IPS-18a (cell line): ENCODE results near the gene DMBT1.

ENCODE experiments used
- H3K27ac ChIP-seq: one replicate; pipeline ENCODE4 v1.5.1; 2013; ENCODE audit warnings: low read length
- H3K27me3 ChIP-seq: one replicate; pipeline ENCODE4 v1.6.1; 2013; ENCODE audit warnings: mild to moderate bottlenecking, low read length; ENCODE audit not compliant: control insufficient read depth, insufficient read depth
- H3K36me3 ChIP-seq: one replicate; pipeline ENCODE4 v1.6.1; 2013; ENCODE audit warnings: low read depth, low read length; ENCODE audit not compliant: control insufficient read depth
- H3K4me1 ChIP-seq: one replicate; pipeline ENCODE4 v1.6.1; 2013; ENCODE audit warnings: low read depth, low read length; ENCODE audit not compliant: control insufficient read depth
- H3K4me3 ChIP-seq: one replicate; pipeline ENCODE4 v1.5.1; 2013; ENCODE audit warnings: low read length
- H3K9ac ChIP-seq: one replicate; pipeline ENCODE4 v1.6.1; 2013; ENCODE audit warnings: mild to moderate bottlenecking, low read length, moderate library complexity
- H3K9me3 ChIP-seq: one replicate; pipeline ENCODE4 v1.6.1; 2013; ENCODE audit warnings: low read depth, low read length; ENCODE audit not compliant: control insufficient read depth

Gene DMBT1

DNA sequence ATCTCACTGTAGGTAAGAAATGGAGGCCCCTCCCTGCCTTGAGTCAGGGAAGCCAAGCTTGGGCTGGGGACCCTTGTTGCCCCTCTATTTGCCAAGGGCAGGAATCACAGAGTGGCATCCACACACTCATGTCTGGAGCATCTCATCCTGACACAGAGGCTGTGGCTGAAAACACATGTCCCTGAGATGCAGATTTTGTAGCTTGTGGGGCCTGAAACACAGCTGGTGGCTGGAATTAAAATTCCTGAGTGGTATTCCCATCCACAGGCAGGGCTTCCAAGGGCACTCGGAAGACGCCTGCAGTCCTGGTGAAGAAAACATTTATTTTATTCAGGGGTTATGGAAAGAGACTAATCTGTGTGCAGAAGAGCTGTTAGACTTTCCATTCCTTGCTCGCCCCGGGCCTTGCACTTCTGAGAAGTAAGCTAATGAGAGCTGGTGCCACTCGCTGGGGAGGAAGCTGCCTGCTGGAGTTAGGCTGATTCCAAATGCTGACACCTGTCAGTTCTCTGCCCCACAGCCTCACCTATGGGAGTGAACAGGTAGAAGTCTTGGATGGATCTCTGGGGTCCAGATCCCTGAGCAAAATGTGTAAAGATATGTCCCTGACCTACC lies 103.1 kb downstream of the DMBT1 start:
- H3K27me3 ChIP-seq, result no peaks in the 10 kb centered on the region
- H3K9ac ChIP-seq, result no peak overlapping the region
- no peaks in the 10 kb centered on the region for H3K9me3 ChIP-seq
- H3K27ac ChIP-seq, result no peak overlapping the region
- no peaks in the 10 kb centered on the region for H3K36me3 ChIP-seq
- no peaks in the 10 kb centered on the region for H3K4me1 ChIP-seq
- H3K4me3 ChIP-seq, result no peak overlapping the region

DNA sequence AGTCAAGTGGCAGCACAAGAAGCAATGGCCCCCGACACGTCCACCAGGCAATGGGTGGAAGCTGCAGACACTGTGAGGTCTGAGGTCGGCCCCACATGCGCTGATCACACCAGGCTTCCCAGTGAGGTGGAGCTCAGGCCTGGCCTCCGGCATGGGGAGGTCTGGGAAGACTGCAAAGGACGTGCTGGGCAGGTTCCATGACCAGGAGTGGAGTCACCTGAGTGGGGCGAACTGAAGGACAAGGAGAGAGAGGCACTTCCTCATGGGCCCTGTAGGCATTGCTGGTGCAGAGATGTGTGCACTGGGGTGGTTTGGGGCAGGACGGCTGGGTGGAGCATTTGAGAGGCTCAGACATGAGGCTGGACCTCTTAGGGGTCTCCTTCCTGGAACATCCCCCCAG lies 103.9 kb downstream of the DMBT1 start:
- H3K36me3 ChIP-seq, result no peaks in the 10 kb centered on the region
- H3K27me3 ChIP-seq, result no peaks in the 10 kb centered on the region
- H3K4me1 ChIP-seq, result no peaks in the 10 kb centered on the region
- H3K4me3 ChIP-seq, result no peak overlapping the region
- no peak overlapping the region for H3K27ac ChIP-seq
- H3K9ac ChIP-seq, result no peak overlapping the region
- H3K9me3 ChIP-seq, result no peaks in the 10 kb centered on the region

DNA sequence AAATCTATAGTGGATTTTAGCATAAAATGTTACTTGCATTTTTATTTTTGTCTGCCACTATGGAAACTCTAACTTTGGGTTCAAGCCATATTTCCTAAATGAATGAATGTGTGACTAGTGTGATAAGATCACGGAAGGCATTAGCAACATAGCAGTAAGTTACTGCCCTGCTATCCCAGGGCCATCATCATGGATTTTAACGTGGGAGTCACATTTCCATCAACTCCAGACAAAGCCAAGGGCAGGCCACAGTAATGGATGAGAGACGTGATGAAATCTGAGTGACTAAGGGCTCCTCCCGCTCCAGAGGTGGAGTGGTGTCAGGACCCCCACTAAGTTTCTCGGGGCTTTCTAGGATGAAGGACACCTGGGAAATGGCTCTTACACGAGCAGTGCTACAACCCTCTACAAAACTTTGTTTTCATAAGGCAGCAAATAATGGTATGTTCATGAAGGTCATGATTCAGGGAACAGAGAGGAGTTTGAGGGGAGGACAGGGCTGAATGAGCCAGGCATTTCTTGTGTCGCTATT lies 104.8 kb downstream of the DMBT1 start:
- H3K27ac ChIP-seq, result no peak overlapping the region
- no peaks in the 10 kb centered on the region for H3K36me3 ChIP-seq
- H3K27me3 ChIP-seq, result no peaks in the 10 kb centered on the region
- no peaks in the 10 kb centered on the region for H3K9me3 ChIP-seq
- no peaks in the 10 kb centered on the region for H3K4me1 ChIP-seq
- H3K4me3 ChIP-seq, result no peak overlapping the region
- H3K9ac ChIP-seq, result no peak overlapping the region

DNA sequence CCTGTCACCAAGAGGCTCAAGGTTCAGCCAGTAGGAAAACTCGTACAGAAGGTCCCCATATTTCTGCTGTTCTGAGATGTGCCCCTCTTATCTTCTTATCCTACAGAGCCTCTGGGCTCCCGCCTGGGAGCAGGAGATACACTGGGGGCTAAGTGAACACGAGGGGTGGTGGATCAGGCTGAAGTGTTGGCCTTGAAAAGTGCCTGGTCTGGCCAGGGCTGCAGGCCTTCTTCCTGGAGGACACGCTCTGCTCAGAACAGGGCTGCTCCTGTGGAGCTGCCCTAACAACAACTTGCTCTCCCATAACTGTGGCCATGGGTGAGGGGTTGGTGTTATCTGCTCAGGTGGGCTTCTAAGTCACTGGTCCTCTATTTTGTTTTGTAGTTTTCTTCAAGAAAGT lies 105.4 kb downstream of the DMBT1 start:
- H3K9ac ChIP-seq, result no peak overlapping the region
- H3K4me1 ChIP-seq, result no peaks in the 10 kb centered on the region
- no peak overlapping the region for H3K27ac ChIP-seq
- no peak overlapping the region for H3K4me3 ChIP-seq
- no peaks in the 10 kb centered on the region for H3K9me3 ChIP-seq
- no peaks in the 10 kb centered on the region for H3K27me3 ChIP-seq
- H3K36me3 ChIP-seq, result no peaks in the 10 kb centered on the region

DNA sequence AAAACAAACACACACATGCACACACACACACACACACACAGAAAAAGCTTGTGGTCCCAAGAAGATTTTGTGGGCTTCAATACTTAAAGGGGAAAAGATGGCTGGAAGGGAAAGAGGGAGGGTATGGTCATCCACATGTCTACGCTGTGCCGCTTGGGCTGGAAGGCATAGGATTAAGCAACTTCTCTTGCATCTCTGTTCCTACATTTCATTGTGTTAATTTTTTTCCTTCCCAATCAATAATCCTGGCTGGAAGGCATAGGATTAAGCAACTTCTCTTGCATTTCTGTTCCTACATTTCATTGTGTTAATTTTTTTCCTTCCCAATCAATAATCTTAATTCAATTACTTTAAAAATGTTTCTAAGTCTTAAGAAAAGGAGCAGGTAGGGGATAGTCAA lies 108.5 kb downstream of the DMBT1 start:
- no peaks in the 10 kb centered on the region for H3K36me3 ChIP-seq
- H3K27me3 ChIP-seq, result no peaks in the 10 kb centered on the region
- no peaks in the 10 kb centered on the region for H3K4me1 ChIP-seq
- H3K9me3 ChIP-seq, result no peaks in the 10 kb centered on the region
- no peak overlapping the region for H3K27ac ChIP-seq
- no peak overlapping the region for H3K9ac ChIP-seq
- H3K4me3 ChIP-seq, result no peak overlapping the region

DNA sequence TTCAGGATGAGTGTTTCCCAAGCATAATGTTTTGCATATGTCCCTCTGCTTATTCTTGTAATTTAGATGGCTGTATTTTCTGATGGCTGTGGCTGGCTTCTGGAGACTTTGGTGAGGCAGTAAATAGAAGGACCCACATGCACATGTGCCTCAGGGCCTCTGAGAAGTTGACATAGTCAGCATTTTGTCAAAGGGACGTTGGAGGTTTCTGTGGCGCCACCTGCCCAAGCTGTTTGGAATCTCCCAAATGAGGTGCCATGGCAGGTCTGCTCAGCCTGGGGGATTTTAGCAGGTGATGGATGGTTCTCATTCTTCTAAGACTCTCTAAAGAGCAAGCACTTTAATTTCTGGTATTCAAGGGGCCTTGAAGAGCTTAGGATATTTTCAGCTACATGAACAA lies 109.3 kb downstream of the DMBT1 start:
- H3K9me3 ChIP-seq, result no peaks in the 10 kb centered on the region
- no peaks in the 10 kb centered on the region for H3K4me1 ChIP-seq
- H3K9ac ChIP-seq, result no peak overlapping the region
- H3K27ac ChIP-seq, result no peak overlapping the region
- no peak overlapping the region for H3K4me3 ChIP-seq
- H3K36me3 ChIP-seq, result no peaks in the 10 kb centered on the region
- H3K27me3 ChIP-seq, result no peaks in the 10 kb centered on the region

DNA sequence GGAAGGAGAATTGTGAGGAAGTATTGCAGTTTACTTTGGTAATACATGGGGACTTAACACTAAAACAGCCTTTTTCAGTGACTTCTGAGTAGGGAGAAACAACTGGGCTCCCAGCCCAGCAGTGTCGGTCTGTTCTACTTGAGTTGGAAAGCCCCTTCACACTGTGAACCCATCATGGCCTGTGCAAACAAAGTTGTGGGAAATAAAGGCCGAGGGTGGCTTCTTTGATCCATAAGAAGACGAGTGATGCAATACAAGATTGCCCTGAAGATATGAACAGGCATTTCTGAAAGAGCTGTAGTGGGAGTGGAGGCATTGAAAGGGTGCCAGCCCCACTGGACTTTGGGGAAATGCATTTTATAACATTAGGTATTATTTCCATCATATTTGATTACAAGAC lies 110.8 kb downstream of the DMBT1 start:
- Histone ChIP-seq H3K36me3 (no peaks in the 10 kb centered on the region), H3K27me3 (no peaks in the 10 kb centered on the region)

DNA sequence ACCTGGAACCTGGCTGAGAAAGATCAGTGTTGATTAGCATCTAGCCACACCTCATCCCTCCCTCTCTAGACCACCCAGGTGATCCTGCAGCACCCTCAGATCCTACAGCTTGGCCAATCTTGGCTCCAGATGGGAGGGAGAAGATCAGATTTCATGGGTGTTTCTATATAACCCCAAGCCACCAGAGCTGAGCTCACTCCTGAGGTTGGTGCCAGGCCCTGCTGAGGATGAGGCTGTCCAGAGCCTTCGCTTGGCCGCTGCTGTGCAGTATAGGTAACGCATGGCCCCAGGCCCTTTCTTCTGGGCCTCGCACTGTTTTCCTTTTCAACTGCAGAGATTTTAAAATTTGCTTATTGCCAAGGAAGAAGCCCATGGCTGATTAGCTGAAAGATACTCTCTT lies 112.1 kb downstream of the DMBT1 start:
- H3K4me1 ChIP-seq, result no peaks in the 10 kb centered on the region
- no peak overlapping the region for H3K9ac ChIP-seq
- no peaks in the 10 kb centered on the region for H3K27me3 ChIP-seq
- H3K27ac ChIP-seq, result no peak overlapping the region
- H3K36me3 ChIP-seq, result no peaks in the 10 kb centered on the region
- H3K4me3 ChIP-seq, result no peak overlapping the region
- no peaks in the 10 kb centered on the region for H3K9me3 ChIP-seq

More for the DNA sequence above, 110.8 kb downstream of the DMBT1 start:
- Histone ChIP-seq H3K27ac (no peak overlapping the region), H3K9me3 (no peaks in the 10 kb centered on the region), H3K4me3 (no peak overlapping the region), H3K4me1 (no peaks in the 10 kb centered on the region), H3K9ac (no peak overlapping the region)

DNA sequence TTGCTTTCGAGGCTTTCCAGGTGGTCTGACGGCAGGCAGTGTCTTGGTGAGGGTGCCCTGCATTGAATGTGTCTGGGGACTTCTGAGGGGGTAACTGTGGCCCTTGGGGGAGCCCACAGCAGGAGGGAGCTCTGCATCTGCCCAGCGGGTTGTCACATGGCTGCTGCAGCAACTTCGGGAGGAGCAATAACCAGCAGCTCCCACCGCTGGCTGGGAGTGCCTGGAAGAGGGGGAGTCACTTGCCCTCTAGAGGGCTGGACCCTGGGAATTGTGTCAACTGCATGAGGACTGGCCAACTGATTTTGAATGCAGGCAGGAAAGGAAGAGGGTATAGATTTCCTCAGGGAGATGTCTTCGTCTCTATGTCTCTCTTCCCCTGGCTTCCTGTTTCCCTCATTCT lies 112.7 kb downstream of the DMBT1 start:
- no peaks in the 10 kb centered on the region for H3K27me3 ChIP-seq
- H3K4me1 ChIP-seq, result no peaks in the 10 kb centered on the region
- H3K36me3 ChIP-seq, result no peaks in the 10 kb centered on the region
- no peak overlapping the region for H3K9ac ChIP-seq
- no peak overlapping the region for H3K27ac ChIP-seq
- H3K9me3 ChIP-seq, result no peaks in the 10 kb centered on the region
- no peak overlapping the region for H3K4me3 ChIP-seq

DNA sequence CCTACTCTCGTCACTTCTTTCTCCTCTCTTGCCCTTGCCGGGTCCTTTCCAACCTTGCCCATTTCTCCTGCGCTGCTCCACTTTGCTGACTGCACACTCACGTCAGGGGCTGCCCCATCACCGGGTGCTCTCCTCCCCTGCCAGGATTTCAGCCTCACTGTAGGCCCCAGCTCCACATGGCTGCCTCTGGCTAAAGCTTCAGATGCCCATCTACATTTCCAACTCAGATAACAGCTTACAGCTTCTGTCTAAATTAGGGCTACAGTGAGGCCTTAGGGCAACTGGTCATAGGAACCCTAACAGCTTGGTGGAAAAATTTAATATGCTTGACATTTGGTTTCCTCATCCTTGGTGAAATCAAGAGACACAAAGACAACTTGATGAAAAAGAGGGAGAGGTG lies 113.2 kb downstream of the DMBT1 start:
- H3K27me3 ChIP-seq, result no peaks in the 10 kb centered on the region
- no peaks in the 10 kb centered on the region for H3K4me1 ChIP-seq
- no peak overlapping the region for H3K4me3 ChIP-seq
- H3K36me3 ChIP-seq, result no peaks in the 10 kb centered on the region
- H3K9me3 ChIP-seq, result no peaks in the 10 kb centered on the region
- no peak overlapping the region for H3K9ac ChIP-seq
- H3K27ac ChIP-seq, result no peak overlapping the region

DNA sequence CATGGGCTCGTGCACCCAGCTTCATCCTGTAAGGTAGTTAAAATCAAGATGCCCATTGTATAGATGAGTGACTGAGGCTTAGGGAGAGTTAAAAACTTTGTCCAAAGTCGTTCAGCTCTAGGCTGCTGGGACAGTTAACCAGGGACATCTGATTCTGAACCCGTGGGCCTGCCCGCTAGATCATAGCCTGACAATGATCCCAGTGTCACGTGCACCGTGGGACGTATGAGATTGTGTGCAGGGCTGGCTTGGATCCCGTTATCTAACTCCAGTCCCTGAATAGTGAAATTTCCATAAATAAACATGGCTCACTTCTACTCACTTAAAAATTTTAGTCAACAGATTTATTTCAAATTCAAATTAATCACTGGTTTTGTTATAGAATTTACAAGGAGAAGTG lies 114.2 kb downstream of the DMBT1 start:
- H3K27me3 ChIP-seq, result no peaks in the 10 kb centered on the region
- H3K36me3 ChIP-seq, result no peaks in the 10 kb centered on the region
- H3K4me3 ChIP-seq, result no peak overlapping the region
- no peak overlapping the region for H3K27ac ChIP-seq
- no peak overlapping the region for H3K9ac ChIP-seq
- no peaks in the 10 kb centered on the region for H3K9me3 ChIP-seq
- no peaks in the 10 kb centered on the region for H3K4me1 ChIP-seq

DNA sequence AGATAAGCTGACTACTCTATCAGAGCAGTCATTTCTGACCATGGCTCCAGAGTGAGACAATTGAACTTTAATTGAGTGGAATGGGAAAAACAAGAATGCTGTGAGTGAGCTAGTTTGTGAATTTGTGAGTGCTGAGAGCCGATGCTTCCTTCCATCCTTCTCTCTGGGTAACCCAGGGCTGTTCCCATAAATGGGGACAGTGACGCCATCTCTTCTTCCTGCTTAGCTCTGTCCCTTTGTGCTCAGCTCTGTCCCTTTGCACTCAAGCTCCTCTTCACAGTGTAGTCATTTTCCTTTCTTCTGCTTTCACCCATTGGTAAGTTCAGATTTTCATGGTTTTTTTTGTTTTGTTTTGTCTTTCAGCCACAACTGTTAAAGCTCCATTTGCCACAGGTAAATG lies 114.7 kb downstream of the DMBT1 start:
- H3K4me1 ChIP-seq, result no peaks in the 10 kb centered on the region
- no peak overlapping the region for H3K9ac ChIP-seq
- H3K27me3 ChIP-seq, result no peaks in the 10 kb centered on the region
- H3K36me3 ChIP-seq, result no peaks in the 10 kb centered on the region
- H3K9me3 ChIP-seq, result no peaks in the 10 kb centered on the region
- no peak overlapping the region for H3K27ac ChIP-seq
- H3K4me3 ChIP-seq, result no peak overlapping the region
